OCI-LY7 (cell line): Measurements from ENCODE around the gene TLR9.

ENCODE experiments used
- CTCF ChIP-seq: fragments of 200-600 bp; sonication (generic); conservative IDR thresholded peaks from 2 replicates; pipeline ENCODE4 v1.5.1; 2014; ENCODE audit warnings: mild to moderate bottlenecking, antibody characterized with exemption, low read length, moderate library complexity, mixed read lengths
- EZH2phosphoT487 ChIP-seq: fragments of 200-600 bp; sonication (generic); IDR thresholded peaks from 2 replicates; pipeline ENCODE4 v1.6.1; 2018; ENCODE audit warnings: low read depth, borderline replicate concordance, mild to moderate bottlenecking, mixed run types, antibody characterized with exemption, low read length, moderate library complexity, mixed read lengths

GRCh38 chr3:52213005-52213404 is 12.4 kb downstream of the TLR9 start:
- TF ChIP-seq CTCF (no peak), EZH2phosphoT487 (no peak)
